UCSD-AML1 (cell line): ENCODE results near the gene TIMM44.
"Not testable (repeated sequence)": the region's sequence is repeated elsewhere in the genome, so short reads cannot be mapped to it uniquely, and the experiment has no call there.

Experiments
- DNase-seq: peaks from one replicate; lab custom pipeline; 2025; ENCODE audit not compliant: unreplicated experiment; lab: John Stamatoyannopoulos, UW

The TIMM44 gene

DNA sequence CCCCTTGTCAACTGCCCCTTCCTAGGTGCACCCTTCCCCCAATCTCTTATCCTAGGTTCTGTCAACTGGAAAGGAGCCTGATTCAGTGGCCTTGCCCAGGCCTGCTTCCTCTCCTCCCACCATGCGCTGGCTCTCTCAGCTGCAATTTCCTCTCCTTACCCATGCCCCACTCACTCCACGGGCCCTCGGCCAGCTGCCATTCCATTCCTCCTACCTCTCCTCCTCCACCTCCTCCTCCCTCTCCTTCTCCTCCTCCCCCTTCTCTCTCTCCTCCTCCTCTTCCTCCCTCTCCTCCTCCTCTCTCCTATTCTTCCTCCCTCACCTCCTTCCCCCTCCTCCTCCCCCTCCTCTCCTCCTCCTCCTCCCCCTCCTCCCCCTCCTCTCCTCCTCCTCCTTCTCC lies 9.6 kb upstream of the TIMM44 start:
- DNase-seq = peak; percentile 52

DNA sequence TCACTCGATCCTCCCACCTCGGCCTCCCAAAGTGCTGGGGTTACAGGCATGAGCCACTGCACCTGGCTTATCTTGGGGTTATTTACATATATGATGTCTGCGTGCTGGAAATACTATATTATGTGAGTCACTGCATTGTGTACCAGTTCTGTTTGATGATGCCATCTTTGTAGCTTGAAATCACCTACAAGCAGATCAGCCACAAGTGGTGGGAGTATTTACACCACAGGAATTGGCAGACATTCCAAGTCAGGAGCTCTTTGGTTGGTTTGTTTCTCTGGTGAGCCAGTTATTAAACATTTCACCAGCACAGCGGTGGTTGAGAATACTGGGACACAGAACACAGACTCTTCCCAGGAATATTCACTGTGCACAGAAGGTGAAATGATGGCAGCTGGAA lies 4.5 kb upstream of the TIMM44 start:
- no peak for DNase-seq

DNA sequence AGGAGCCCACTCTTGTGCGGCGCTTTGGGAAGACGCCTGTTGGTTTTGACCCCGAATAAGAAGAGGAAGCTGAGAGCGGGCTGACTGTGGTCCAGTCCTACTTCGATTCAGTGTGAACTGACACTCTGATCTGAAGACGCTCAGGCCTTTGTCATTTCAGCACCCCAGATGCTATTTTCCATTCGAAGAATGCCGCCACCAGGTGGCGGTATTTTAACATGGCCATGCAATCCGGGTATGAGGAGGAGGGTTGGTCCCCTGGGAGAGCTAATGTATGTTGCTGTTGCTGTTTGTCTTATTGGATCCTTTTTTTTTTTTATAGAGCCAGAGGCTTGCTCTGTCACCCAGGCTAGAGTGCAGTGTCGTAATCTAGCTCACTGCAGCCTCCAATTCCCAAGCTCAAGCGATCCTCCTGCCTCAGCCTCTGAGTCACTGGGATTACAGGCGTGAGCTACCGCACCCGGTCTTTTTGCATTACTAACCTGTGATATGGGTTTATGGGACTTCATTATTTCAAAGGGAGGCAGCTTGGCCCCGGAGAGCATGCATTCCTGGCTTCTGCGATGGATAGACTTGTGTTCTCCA lies 803 bp upstream of the TIMM44 start:
- peak; percentile 83 for DNase-seq

- DNase-seq = no peak
Observed at GRCh38 chr19:7942981-7943443, 454 bp downstream of the TIMM44 start.

- no peak for DNase-seq
Observed at GRCh38 chr19:7941895-7942596, 1.4 kb downstream of the TIMM44 start.

- DNase-seq = no peak
Observed at GRCh38 chr19:7940841-7941240, 2.6 kb downstream of the TIMM44 start.

- DNase-seq = no peak
Observed at GRCh38 chr19:7934766-7935165, 8.7 kb downstream of the TIMM44 start.

DNA sequence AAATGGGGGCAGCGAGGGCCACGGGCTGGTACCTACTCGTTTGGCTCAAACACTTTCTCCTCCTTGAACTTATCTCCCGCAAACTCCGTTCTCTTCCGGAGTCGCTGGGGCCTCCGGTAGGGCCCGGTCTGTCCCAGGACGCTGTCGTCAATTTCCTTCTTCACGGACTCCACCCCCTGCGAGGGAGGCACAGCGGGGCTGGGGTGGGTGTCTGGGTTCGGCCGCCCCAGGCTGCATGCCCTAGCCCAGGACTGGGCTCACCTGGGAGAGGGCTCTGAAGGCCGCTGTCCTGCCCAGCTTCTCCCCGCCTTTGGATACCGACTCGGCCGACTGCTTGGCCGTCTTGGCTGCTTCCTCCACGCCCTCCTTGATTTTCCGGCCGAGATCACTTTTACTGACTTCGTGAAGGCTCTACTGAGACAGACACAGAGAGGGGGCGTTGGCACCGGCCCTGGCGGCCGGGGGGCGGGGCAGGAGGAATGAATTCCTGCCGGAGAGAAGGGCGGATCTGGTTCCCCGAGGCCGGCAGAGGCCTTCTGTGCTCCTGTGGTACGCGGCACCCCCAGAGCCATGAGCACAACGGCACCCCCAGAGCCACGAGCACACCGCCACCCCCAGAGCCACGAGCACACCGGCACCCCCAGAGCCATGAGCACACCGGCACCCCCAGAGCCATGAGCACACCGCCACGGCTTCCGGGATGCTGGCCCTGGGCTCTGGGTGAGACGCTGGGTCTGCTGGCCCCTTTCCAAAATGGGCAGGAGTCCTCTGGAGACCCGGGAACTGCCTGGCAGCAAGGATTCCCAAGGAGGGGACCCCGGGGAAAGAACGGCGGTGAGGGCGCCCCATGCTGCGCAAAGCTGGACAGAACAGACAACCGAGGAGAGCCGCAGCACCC lies 9.4 kb downstream of the TIMM44 start:
- no peak for DNase-seq

- DNase-seq = no peak
Observed at GRCh38 chr19:7933411-7933810, 10.1 kb downstream of the TIMM44 start.

- DNase-seq = no peak
Observed at GRCh38 chr19:7932930-7933300, 10.6 kb downstream of the TIMM44 start.

DNA sequence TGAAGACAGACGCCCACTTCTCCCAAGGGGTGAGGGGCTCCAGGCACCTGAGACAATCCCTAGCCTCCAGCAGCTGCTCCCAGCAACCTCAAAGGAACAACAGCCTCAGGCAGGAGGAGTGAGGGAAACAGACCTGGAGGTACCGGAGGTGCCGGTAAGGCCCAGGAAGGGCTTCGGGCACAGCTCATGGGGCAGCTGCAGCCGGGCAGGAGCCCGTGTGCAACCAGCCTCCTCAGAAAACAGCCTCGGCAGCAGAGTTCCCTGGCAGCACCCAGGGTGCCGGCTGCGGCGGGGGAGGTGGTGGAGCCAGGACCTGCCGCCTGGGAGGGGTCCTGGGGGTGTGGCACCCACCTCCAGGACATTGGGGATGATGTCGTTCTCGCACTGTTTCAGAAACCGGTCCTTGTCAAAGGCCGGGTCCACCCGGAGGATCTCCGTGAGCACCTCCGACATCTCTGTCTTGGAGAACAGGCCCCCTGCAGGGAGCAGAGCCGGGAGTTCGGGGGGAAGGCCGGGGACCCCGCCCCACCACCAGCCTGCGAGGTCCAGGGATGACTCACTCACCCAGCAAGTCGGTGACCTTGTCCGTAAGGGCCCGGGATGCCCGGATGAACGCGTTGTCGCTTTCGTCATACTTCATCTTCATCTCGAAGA lies 11.1 kb downstream of the TIMM44 start:
- no peak for DNase-seq

DNA sequence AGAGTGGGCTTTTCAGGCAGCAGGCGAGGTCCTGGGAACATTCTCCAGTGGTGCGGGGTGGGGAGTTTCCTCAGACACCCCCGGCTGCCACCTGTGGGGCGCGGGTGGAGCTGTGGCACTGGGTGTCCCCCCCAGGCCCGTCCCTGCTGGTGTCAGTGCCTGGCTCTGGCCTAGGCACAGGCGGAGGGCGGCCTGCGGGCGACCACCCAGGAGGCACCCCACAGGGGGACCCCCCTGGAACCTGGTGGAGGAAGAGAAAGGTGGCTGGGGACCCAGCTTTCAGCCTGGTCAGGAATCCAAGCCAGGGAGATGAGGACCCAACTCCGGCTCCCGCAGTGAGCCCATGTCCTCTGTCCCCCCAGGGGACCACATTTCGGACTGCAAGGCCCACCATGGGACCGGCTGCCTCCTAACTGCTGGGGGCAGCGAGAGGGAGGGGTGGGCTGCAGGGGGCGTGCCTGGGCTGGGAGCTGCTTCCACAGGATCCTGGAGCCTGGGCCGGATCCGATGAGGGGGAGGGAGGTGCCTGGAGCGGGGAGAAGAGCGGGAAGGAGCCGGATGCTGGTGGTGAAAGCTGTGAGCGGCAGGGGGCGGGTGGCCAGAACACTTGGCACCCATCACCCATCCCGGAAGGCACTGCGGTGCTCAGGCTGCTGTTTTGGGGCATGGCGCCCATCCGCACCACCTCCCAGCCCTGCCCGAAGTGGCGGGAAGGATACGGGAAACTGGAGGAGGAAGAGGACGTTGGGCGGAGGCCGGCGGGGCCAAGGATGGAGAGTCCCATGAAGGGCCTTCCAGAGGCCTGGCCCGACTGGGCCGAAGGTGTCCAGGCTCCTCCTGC lies 12.0 kb downstream of the TIMM44 start:
- DNase-seq = no peak

GRCh38 chr19:7930765-7931164 lies 12.7 kb downstream of the TIMM44 start:
- no peak for DNase-seq

GRCh38 chr19:7930030-7930429 lies 13.4 kb downstream of the TIMM44 start:
- DNase-seq = not testable (repeated sequence)

DNA sequence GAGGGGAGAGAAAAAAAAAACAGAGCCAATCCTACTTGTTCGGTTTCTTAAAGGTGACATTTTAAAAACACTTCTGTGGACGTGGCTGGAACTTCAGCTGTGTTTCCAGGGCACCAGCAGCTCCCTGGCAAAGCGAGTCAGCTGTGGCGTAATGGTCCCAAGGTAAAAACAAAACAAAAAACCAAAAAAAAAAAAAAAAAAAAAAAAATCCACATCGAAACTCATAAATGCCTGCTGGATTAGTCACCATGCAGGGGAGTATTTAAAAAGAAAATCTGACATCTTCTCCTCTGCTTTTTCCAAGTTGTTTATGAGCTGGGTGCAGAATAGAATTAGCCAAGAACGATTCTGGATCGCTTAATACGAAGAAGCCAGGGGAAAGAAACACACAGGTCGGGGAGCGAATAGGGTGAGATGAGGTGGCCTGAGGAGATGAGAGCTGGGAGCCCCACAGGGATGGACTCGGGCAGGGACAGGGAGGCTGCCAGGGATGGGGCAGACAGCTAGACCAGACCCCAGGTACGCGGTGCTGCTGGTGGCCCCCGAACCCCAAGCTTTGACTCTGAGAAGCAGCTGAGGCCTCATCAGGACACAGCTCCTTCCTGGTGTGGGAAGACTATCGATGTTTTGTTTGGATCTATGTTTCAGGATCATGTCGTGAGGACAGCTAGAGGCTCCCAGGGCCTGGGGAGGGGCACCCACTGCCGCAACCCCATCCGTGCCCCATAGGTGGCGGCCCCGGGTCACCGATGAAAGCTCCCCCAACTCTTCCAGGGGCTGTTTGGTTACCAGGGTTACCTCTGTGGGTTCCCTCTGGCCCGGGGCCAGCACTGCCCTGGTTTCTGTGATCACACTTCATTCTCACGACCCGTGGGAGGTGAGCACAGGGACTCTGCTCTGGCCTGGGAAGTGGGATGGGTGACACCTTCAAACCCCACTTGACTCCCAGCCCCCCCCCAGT lies 14.4 kb downstream of the TIMM44 start:
- peak; percentile 50 for DNase-seq

DNA sequence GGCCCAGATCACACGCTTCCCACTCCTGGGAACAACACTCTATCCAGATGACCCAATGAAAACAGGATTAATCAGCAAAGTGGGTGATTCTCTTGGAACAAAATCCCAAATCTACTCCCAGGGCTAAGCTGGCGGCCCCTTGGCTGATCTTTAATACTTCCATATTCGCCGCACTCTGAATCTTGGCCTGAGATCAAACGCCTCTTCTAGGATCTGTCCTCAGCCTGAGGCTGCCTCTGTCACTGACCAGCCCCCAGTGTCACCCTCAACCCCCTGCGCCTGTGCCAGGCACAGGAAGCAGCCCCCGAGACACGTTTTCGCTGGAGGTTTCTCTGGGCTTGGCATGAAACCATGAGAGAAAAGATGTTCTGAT lies 15.1 kb downstream of the TIMM44 start:
- DNase-seq = no peak

DNA sequence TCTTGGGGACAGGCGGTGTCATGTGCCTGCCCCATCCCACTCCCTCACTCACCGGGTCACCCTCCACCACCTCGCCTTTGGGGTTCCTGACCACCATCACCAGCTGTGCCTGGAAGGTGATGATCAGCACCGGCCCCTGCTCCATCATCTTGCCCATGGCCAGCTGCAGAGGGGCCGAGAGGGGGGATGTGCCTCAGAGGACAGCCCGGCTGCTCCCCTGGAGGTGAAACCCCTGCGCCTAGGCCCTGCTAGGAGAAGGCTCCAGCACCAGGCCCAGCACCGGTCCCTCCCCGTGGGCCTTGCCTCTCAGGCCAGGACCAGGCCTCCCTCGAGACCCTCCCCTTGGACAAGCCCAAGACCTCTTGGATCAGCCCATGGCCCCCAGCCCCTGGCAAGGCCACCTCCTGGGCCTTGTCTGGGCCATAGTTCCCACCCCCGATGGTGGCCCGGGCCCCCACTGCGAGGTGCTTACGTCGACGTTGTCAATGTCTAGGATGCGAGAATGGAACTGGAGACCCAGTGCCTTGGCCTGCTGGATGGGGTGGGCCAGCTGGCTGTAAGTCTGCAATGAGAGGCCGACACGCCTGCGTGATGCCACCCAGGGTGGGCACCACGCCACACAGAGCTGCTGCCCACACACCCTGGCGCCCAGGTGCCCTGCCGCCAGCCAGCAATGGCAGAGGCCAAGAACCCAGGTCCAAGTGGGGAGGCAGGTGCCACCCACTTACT lies 15.7 kb downstream of the TIMM44 start:
- DNase-seq = no peak

DNA sequence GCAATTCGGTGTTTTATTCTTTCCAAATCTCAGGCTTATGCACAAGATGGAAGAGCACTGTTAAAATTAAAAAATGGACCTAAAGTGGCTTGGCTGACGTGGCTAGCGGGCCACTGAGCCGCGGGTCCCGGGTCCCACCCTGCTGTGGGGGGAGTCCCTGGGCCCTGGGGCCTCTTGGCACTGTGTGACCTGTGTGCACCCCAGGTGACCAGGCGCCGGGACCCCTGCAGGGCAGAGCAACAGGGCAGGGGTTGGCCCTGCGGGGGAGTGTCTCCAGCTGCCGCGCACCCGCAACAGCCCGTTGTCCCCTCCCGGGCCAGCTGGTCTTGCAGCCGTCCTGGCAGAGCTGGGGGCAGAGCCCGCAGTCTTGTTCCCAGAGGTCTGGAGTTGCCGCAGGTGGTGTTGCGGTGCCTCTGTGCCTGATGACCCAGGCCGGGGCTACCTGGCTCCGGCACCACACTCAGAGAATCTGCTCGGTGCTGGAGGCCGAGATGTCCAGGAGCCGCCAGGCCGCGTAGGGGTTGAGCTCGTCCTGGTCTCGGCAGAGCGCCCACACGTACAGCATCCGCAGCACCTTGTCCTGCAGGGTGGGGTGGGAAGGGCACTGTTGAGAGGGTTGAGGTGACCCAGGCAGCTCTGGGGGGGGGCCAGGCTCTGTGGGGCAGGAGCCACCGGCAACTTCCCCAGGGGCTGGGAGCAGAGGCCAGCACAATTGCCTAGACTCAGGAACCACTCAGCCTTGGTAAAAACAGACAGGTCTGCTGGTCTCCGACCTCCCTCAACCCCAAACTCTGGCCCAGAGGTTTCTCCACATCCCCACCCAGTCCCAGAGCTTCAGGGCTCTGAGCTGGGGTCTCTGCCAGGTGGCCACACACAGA lies 16.5 kb downstream of the TIMM44 start:
- DNase-seq = no peak
